HUES64 (cell line): ENCODE measurements around the gene CDK6.

Source experiments
- H3K27ac ChIP-seq: 2 replicates; pipeline ENCODE4 v1.7.0; 2013; ENCODE audit warnings: low read depth, low read length, inconsistent platforms
- H3K27me3 ChIP-seq: 2 replicates; pipeline ENCODE4 v1.6.1; 2013; ENCODE audit warnings: mild to moderate bottlenecking, low read length; ENCODE audit not compliant: insufficient read depth
- H3K36me3 ChIP-seq: 2 replicates; pipeline ENCODE4 v1.6.1; 2013; ENCODE audit warnings: mild to moderate bottlenecking, low read length; ENCODE audit not compliant: insufficient read depth
- H3K4me1 ChIP-seq: 2 replicates; pipeline ENCODE4 v1.6.1; 2013; ENCODE audit warnings: mild to moderate bottlenecking, low read length, moderate library complexity; ENCODE audit not compliant: insufficient read depth
- H3K4me3 ChIP-seq: 2 replicates; pipeline ENCODE4 v1.5.1; 2013; ENCODE audit warnings: mild to moderate bottlenecking, low read length, moderate library complexity
- H3K9ac ChIP-seq: 2 replicates; pipeline ENCODE4 v1.6.1; 2013; ENCODE audit warnings: mild to moderate bottlenecking, low read depth, low read length
- H3K9me3 ChIP-seq: 2 replicates; pipeline ENCODE4 v1.6.1; 2013; ENCODE audit warnings: low read depth, low read length; ENCODE audit not compliant: insufficient read depth
- WGBS: fragments of 150-250, 120-280 bp; methylation state at CpG from one replicate; pipeline ENCODE4 v1.1.7; 2013; ENCODE audit warnings: missing lambda C conversion rate; 5-methylcytosine and 5-hydroxymethylcytosine counted together

CDK6 gene

GRCh38 chr7:92808006-92808405, 28.4 kb downstream of the CDK6 start:
- Histone ChIP-seq H3K9ac (no peak overlapping the region), H3K9me3 (no peaks in the 10 kb centered on the region), H3K27ac (no peak overlapping the region), H3K4me3 (no peak overlapping the region), H3K4me1 (peaks cover 29% of the 10 kb centered on the region), H3K36me3 (no peaks in the 10 kb centered on the region), H3K27me3 (no peaks in the 10 kb centered on the region)
- WGBS, result 96% methylated on average over 1 of the region's 2 CpGs

- H3K9me3 ChIP-seq, result no peaks in the 10 kb centered on the region
Observed at GRCh38 chr7:92806496-92806895, 29.9 kb downstream of the CDK6 start.

GRCh38 chr7:92802406-92802805, 34.0 kb downstream of the CDK6 start:
- no peaks in the 10 kb centered on the region for H3K27me3 ChIP-seq
- H3K9ac ChIP-seq, result no peak overlapping the region
- H3K4me1 ChIP-seq, result no peaks in the 10 kb centered on the region; the same call in 1 of the 2 replicates
- WGBS, result 94% methylated on average over 4 of the region's 4 CpGs
- H3K9me3 ChIP-seq, result no peaks in the 10 kb centered on the region
- no peak overlapping the region for H3K4me3 ChIP-seq
- no peak overlapping the region for H3K27ac ChIP-seq
- H3K36me3 ChIP-seq, result no peaks in the 10 kb centered on the region

More at GRCh38 chr7:92806496-92806895, 29.9 kb downstream of the CDK6 start:
- H3K36me3 ChIP-seq, result no peaks in the 10 kb centered on the region
- H3K27ac ChIP-seq, result no peak overlapping the region
- H3K4me3 ChIP-seq, result no peak overlapping the region
- 97% methylated on average over 6 of the region's 6 CpGs for WGBS
- peaks cover 25% of the 10 kb centered on the region for H3K4me1 ChIP-seq
- no peaks in the 10 kb centered on the region for H3K27me3 ChIP-seq
- no peak overlapping the region for H3K9ac ChIP-seq

GRCh38 chr7:92799446-92800211, 36.7 kb downstream of the CDK6 start:
- Histone ChIP-seq H3K4me3 (no peak overlapping the region), H3K9me3 (no peaks in the 10 kb centered on the region), H3K27ac (no peak overlapping the region), H3K4me1 (peaks cover 7% of the 10 kb centered on the region; the same call in 1 of the 2 replicates), H3K36me3 (no peaks in the 10 kb centered on the region), H3K9ac (no peak overlapping the region), H3K27me3 (no peaks in the 10 kb centered on the region)
- WGBS, result 95% methylated on average over 3 of the region's 3 CpGs

GRCh38 chr7:92798517-92799249, 37.7 kb downstream of the CDK6 start:
- no peaks in the 10 kb centered on the region for H3K36me3 ChIP-seq
- WGBS, result 76% methylated on average over 1 of the region's 1 CpG

GRCh38 chr7:92797693-92798092, 38.7 kb downstream of the CDK6 start:
- WGBS, result 82% methylated on average over 4 of the region's 4 CpGs

More at GRCh38 chr7:92798517-92799249, 37.7 kb downstream of the CDK6 start:
- H3K9ac ChIP-seq, result no peak overlapping the region
- no peaks in the 10 kb centered on the region for H3K27me3 ChIP-seq
- H3K4me1 ChIP-seq, result peaks cover 12% of the 10 kb centered on the region; the same call in 1 of the 2 replicates
- H3K4me3 ChIP-seq, result no peak overlapping the region
- no peaks in the 10 kb centered on the region for H3K9me3 ChIP-seq
- H3K27ac ChIP-seq, result no peak overlapping the region

GRCh38 chr7:92797284-92797683, 39.1 kb downstream of the CDK6 start:
- peaks cover 12% of the 10 kb centered on the region; the same call in 1 of the 2 replicates for H3K4me1 ChIP-seq
- 100% methylated on average over 1 of the region's 1 CpG for WGBS
- H3K27me3 ChIP-seq, result no peaks in the 10 kb centered on the region
- H3K9ac ChIP-seq, result no peak overlapping the region
- no peak overlapping the region for H3K27ac ChIP-seq
- no peaks in the 10 kb centered on the region for H3K9me3 ChIP-seq
- H3K4me3 ChIP-seq, result no peak overlapping the region
- no peaks in the 10 kb centered on the region for H3K36me3 ChIP-seq

More at GRCh38 chr7:92797693-92798092, 38.7 kb downstream of the CDK6 start:
- H3K27ac ChIP-seq, result no peak overlapping the region
- no peak overlapping the region for H3K4me3 ChIP-seq
- no peaks in the 10 kb centered on the region for H3K36me3 ChIP-seq
- H3K9ac ChIP-seq, result no peak overlapping the region
- no peaks in the 10 kb centered on the region for H3K9me3 ChIP-seq
- no peaks in the 10 kb centered on the region for H3K27me3 ChIP-seq
- H3K4me1 ChIP-seq, result peaks cover 12% of the 10 kb centered on the region; the same call in 1 of the 2 replicates

- WGBS, result 90% methylated on average over 2 of the region's 2 CpGs
- no peak overlapping the region for H3K27ac ChIP-seq
- no peak overlapping the region for H3K9ac ChIP-seq
- no peaks in the 10 kb centered on the region for H3K36me3 ChIP-seq
- H3K4me1 ChIP-seq, result peaks cover 12% of the 10 kb centered on the region; the same call in 1 of the 2 replicates
- H3K27me3 ChIP-seq, result no peaks in the 10 kb centered on the region
- H3K4me3 ChIP-seq, result no peak overlapping the region
- no peaks in the 10 kb centered on the region for H3K9me3 ChIP-seq
Observed at GRCh38 chr7:92794831-92795230, 41.5 kb downstream of the CDK6 start.

- Histone ChIP-seq H3K4me3 (no peak overlapping the region), H3K9me3 (0 out of 2 replicates have a peak, but pooled peaks cover under 1% of the 10 kb centered on the region), H3K4me1 (peaks cover 12% of the 10 kb centered on the region; the same call in 1 of the 2 replicates), H3K27ac (no peak overlapping the region), H3K9ac (no peak overlapping the region), H3K36me3 (no peaks in the 10 kb centered on the region), H3K27me3 (no peaks in the 10 kb centered on the region)
- WGBS, result 86% methylated on average over 4 of the region's 4 CpGs
Observed at GRCh38 chr7:92794391-92794790, 42.0 kb downstream of the CDK6 start.

GRCh38 chr7:92793656-92794205, 42.6 kb downstream of the CDK6 start:
- 94% methylated on average over 1 of the region's 1 CpG for WGBS
- Histone ChIP-seq H3K27ac (no peak overlapping the region), H3K4me3 (no peak overlapping the region), H3K4me1 (peaks cover 12% of the 10 kb centered on the region; the same call in 1 of the 2 replicates), H3K9ac (no peak overlapping the region), H3K36me3 (no peaks in the 10 kb centered on the region), H3K27me3 (no peaks in the 10 kb centered on the region), H3K9me3 (peaks cover 7% of the 10 kb centered on the region)

- H3K4me1 ChIP-seq, result peaks cover 15% of the 10 kb centered on the region
- H3K36me3 ChIP-seq, result no peaks in the 10 kb centered on the region
- no peak overlapping the region for H3K4me3 ChIP-seq
- peaks cover 19% of the 10 kb centered on the region for H3K9me3 ChIP-seq
- no peak overlapping the region for H3K9ac ChIP-seq
- H3K27me3 ChIP-seq, result no peaks in the 10 kb centered on the region
- 91% methylated on average over 1 of the region's 1 CpG for WGBS
- no peak overlapping the region for H3K27ac ChIP-seq
Observed at GRCh38 chr7:92790992-92791391, 45.4 kb downstream of the CDK6 start.
